CD4-positive, alpha-beta memory T cell (primary cell): ENCODE measurements around the gene AKT1. TPM values are rescaled to one million over a fixed set of nuclear protein-coding genes. Genes with fewer than 3 reads are reported as not detected.
"Not testable (repeated sequence)": the region's sequence is repeated elsewhere in the genome, so short reads cannot be mapped to it uniquely, and the experiment has no call there.

ENCODE experiments used
- CTCF ChIA-PET: fragments of 350-600 bp; sonication (Branson Sonifier 250); formaldehyde crosslinking; loops from one replicate; lab custom pipeline; 2021; ENCODE audit warnings: inconsistent platforms; ENCODE audit not compliant: partially characterized antibody; lab: Charles Lee
- POLR2A ChIA-PET: fragments of 350-600 bp; sonication (Branson Sonifier 250); formaldehyde crosslinking; loops from one replicate; lab custom pipeline; 2021; ENCODE audit not compliant: partially characterized antibody; lab: Charles Lee
- DNase-seq, 5 donors: peaks; one replicate each; pipeline versions ENCODE4 v3.0.0 to v3.0.0-alpha.2; 2020 to 2022; ENCODE audit warnings: mixed read lengths in 1 of 5
- H3K27ac ChIP-seq: one replicate; pipeline ENCODE4 v1.7.0; 2013; ENCODE audit warnings: low read depth, low read length
- H3K27me3 ChIP-seq: 2 replicates; pipeline ENCODE4 v1.7.0; 2013; ENCODE audit warnings: mild to moderate bottlenecking, low read length, moderate library complexity; ENCODE audit not compliant: insufficient read depth
- H3K36me3 ChIP-seq: 2 replicates; pipeline ENCODE4 v1.7.0; 2013; ENCODE audit warnings: mild to moderate bottlenecking, low read length, moderate library complexity; ENCODE audit not compliant: insufficient read depth
- H3K4me1 ChIP-seq: 2 replicates; pipeline ENCODE4 v1.7.0; 2013; ENCODE audit warnings: mild to moderate bottlenecking, low read length, moderate library complexity; ENCODE audit not compliant: insufficient read depth
- H3K4me3 ChIP-seq, 2 donors: one replicate each; pipeline ENCODE4 v1.7.0; 2013; ENCODE audit warnings: low read length in 2 of 2, mild to moderate bottlenecking in 1 of 2
- H3K9me3 ChIP-seq, 2 donors: one replicate each; pipeline ENCODE4 v1.7.0; 2013; ENCODE audit warnings: low read length in 2 of 2, control low read depth in 1 of 2; ENCODE audit not compliant: control insufficient read depth in 1 of 2
- H3K27ac Mint-ChIP-seq, 7 donors: one replicate each; pipeline ENCODE4 v1.8.0; 2020 to 2021; ENCODE audit warnings: mixed read lengths in 7 of 7, mild to moderate bottlenecking in 6 of 7, inconsistent platforms in 3 of 7, moderate library complexity in 3 of 7
- H3K27me3 Mint-ChIP-seq, 2 donors: one replicate each; pipeline ENCODE4 v1.8.0; 2020 to 2021; ENCODE audit warnings: mixed read lengths in 2 of 2
- H3K36me3 Mint-ChIP-seq, 2 donors: one replicate each; pipeline ENCODE4 v1.8.0; 2020 to 2021; ENCODE audit warnings: mixed read lengths in 2 of 2, inconsistent platforms in 1 of 2, mild to moderate bottlenecking in 1 of 2
- H3K4me1 Mint-ChIP-seq, 4 donors: one replicate each; pipeline ENCODE4 v1.8.0; 2020 to 2021; ENCODE audit warnings: mixed read lengths in 4 of 4, mild to moderate bottlenecking in 1 of 4
- H3K4me3 Mint-ChIP-seq, 8 donors: one replicate each; pipeline ENCODE4 v1.8.0; 2020 to 2021; ENCODE audit warnings: mixed read lengths in 8 of 8, mild to moderate bottlenecking in 7 of 8, moderate library complexity in 6 of 8, inconsistent platforms in 3 of 8
- H3K9me3 Mint-ChIP-seq, 8 donors: one replicate each; pipeline ENCODE4 v1.8.0; 2020 to 2021; ENCODE audit warnings: mixed read lengths in 8 of 8, mild to moderate bottlenecking in 5 of 8, inconsistent platforms in 3 of 8, moderate library complexity in 1 of 8
- intact Hi-C: fragments of 100-400 bp; cut with micrococcal nuclease; formaldehyde crosslinking; loops from one replicate; pipeline ENCODE4 v1.15.1; 2023
- polyA plus RNA-seq, 2 donors: library from polyadenylated mRNA; unstranded; fragments of 300-500 nt; fragmentation: Illumina TruSeq; gene quantifications; one replicate each; pipeline ENCODE4 v1.2.3, GENCODE V29; 2021
- total RNA-seq, 2 experiments: library from RNA; stranded (reverse); gene quantifications; one replicate each; pipeline ENCODE4 v1.2.3, GENCODE V29; 2021

The AKT1 gene
- total and polyA plus RNA-seq, 4 experiments from 2014 or later = 5.3 to 90.5 (median 56.1) TPM

DNA sequence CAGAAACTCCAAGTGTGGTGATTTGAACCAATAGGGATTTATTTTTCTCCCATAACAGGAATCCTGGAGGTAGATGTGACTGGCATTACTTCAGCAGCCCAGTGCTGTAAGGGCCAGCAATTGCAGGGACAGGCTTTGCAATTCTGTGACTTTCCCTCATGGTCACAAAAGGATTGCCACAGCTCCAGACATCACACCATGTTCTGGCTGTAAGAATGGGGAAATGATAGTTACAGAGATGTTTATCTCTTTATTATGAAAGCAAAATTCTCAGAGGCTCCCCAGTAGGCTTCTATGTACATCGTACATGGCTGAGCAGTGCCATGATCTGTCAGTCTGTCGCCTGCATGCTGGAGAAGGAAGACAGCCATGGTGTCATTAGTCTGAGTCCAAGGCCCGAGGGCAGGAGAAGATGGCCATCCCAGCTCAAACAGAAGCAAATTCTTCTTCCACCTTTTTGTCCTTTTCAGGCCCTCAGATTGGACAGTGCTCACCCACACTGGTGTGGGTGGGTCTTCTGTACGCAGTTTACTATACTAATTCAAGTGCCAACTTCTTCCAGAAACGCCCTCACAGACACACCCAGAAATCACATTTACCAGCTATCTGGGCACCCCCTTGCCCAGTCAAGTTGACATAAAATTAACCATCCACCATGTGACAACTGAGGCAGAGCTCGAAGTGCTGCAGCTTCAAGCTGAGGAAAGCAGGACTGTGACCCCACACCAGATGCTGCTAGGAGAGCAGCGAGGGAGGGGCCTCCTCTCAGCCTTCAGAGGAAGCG lies 22.6 kb upstream of the AKT1 start:
- Mint-ChIP-seq H3K27ac (peak overlapping the region in 4 of 7 donors; percentile 17 to 36 (median 24)), H3K4me3 (peak overlapping the region in 2 of 8 donors; percentile 17 to 24), H3K4me1 (peaks cover 9 to 35% (median 19%) of the 10 kb centered on the region in 4 donors), H3K27me3 (no peaks in the 10 kb centered on the region), H3K9me3 (no peaks in the 10 kb centered on the region), H3K36me3 (no peaks in the 10 kb centered on the region)
- H3K9me3 ChIP-seq = no peaks in the 10 kb centered on the region
- no peak overlapping the region for H3K27ac ChIP-seq
- POLR2A ChIA-PET = interaction anchor here (1.2 to 2.5 kb wide), 3 partner anchors 17 to 50 kb away, joined by 3 to 12 read pairs (median 7); partner anchors contain the start of gene ZBTB42
- peaks cover 29% of the 10 kb centered on the region for H3K4me1 ChIP-seq
- no peaks in the 10 kb centered on the region for H3K27me3 ChIP-seq
- intact Hi-C loops = no loop called here
- H3K36me3 ChIP-seq = no peaks in the 10 kb centered on the region
- no peak for DNase-seq
- CTCF ChIA-PET = interaction anchor here (1.6 kb wide), 1 partner anchor 21 kb away, joined by 3 read pairs; no protein-coding TSS in a partner anchor
- H3K4me3 ChIP-seq = no peak overlapping the region

- POLR2A ChIA-PET = interaction anchor here (0.8 kb wide), 1 partner anchor 674 kb away, joined by 3 read pairs; no protein-coding TSS in a partner anchor
- Mint-ChIP-seq H3K27ac (peak overlapping the region; percentile 85 to 96 (median 93)), H3K4me1 (peaks cover 12 to 35% (median 19%) of the 10 kb centered on the region in 4 donors), H3K27me3 (no peaks in the 10 kb centered on the region), H3K36me3 (no peaks in the 10 kb centered on the region), H3K9me3 (no peaks in the 10 kb centered on the region), H3K4me3 (peak overlapping the region; percentile 87 to 95 (median 90))
- Histone ChIP-seq H3K4me3 (peak overlapping the region; percentile 65 to 86), H3K4me1 (peaks cover 29% of the 10 kb centered on the region), H3K36me3 (no peaks in the 10 kb centered on the region), H3K27ac (peak overlapping the region; percentile 78), H3K9me3 (no peaks in the 10 kb centered on the region), H3K27me3 (no peaks in the 10 kb centered on the region)
- intact Hi-C loops = no loop called here
- no peak for DNase-seq
- CTCF ChIA-PET = no interaction called here
These were observed 21.0 kb upstream of the AKT1 start for GRCh38 chr14:104816616-104816884.

- H3K36me3 Mint-ChIP-seq, H3K36me3 ChIP-seq, DNase-seq, H3K4me3 ChIP-seq, H3K27me3 ChIP-seq, POLR2A ChIA-PET, CTCF ChIA-PET, H3K9me3 Mint-ChIP-seq, H3K9me3 ChIP-seq, H3K27me3 Mint-ChIP-seq, intact Hi-C loops: not testable (repeated sequence)
- Histone ChIP-seq H3K27ac (peak overlapping the region; percentile 78), H3K4me1 (peaks cover 29% of the 10 kb centered on the region)
- Mint-ChIP-seq H3K4me3 (peak overlapping the region; percentile 84 to 95 (median 90)), H3K27ac (peak overlapping the region; percentile 60 to 97 (median 91)), H3K4me1 (peaks cover 12 to 35% (median 19%) of the 10 kb centered on the region in 4 donors)
These were observed 19.2 kb upstream of the AKT1 start for GRCh38 chr14:104814701-104815100.

- peak overlapping the region in 2 of 7 donors; percentile 18 to 68 for H3K27ac Mint-ChIP-seq
- Histone ChIP-seq H3K4me1 (peaks cover 29% of the 10 kb centered on the region), H3K27me3 (no peaks in the 10 kb centered on the region), H3K27ac (no peak overlapping the region), H3K36me3 (no peaks in the 10 kb centered on the region), H3K9me3 (no peaks in the 10 kb centered on the region), H3K4me3 (no peak overlapping the region)
- H3K9me3 Mint-ChIP-seq = no peaks in the 10 kb centered on the region
- ChIA-PET POLR2A (no interaction called here), CTCF (interaction anchor here (1.5 kb wide), 1 partner anchor 45 kb away, joined by 5 read pairs; no protein-coding TSS in a partner anchor)
- H3K4me1 Mint-ChIP-seq = peaks cover 12 to 35% (median 19%) of the 10 kb centered on the region in 4 donors
- DNase-seq = no peak
- no peak overlapping the region for H3K4me3 Mint-ChIP-seq
- intact Hi-C loops = no loop called here
- H3K27me3 Mint-ChIP-seq = no peaks in the 10 kb centered on the region
- no peaks in the 10 kb centered on the region for H3K36me3 Mint-ChIP-seq
These were observed 17.7 kb upstream of the AKT1 start for GRCh38 chr14:104813286-104813685.

DNA sequence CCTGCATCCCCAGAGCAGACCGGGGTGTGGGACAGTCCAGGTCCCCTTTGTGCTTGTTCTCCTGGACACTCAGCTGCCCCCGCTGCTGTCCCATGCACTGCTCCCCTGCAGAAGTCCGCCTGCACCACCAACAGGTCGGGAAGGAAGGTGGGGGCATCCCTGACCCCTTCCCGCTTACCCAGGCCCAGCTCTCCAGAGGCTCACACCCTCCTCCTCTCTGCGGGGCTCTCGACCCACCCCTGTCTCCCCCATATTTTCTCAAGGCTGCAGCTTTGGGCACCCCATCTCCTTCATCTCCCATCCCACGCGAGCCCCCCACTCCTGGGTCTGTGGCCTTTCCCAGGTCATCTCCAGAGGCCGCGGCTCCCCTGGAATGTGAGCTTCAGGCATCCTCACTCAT lies 14.8 kb upstream of the AKT1 start:
- Histone ChIP-seq H3K27me3 (no peaks in the 10 kb centered on the region), H3K36me3 (no peaks in the 10 kb centered on the region), H3K27ac (no peak overlapping the region), H3K9me3 (no peaks in the 10 kb centered on the region), H3K4me1 (peaks cover 16% of the 10 kb centered on the region), H3K4me3 (no peak overlapping the region)
- ChIA-PET CTCF (no interaction called here), POLR2A (interaction anchor here (2.8 kb wide), 1 partner anchor 9 kb away, joined by 16 read pairs; the partner anchor contains the start of gene ZBTB42)
- DNase-seq = peak in 1 of 5 donors; percentile 21
- intact Hi-C loops = no loop called here
- Mint-ChIP-seq H3K4me1 (peaks cover 9 to 18% (median 12%) of the 10 kb centered on the region in 4 donors), H3K4me3 (no peak overlapping the region), H3K36me3 (no peaks in the 10 kb centered on the region), H3K27ac (no peak overlapping the region), H3K9me3 (no peaks in the 10 kb centered on the region), H3K27me3 (no peaks in the 10 kb centered on the region)

- CTCF ChIA-PET = no interaction called here
- Mint-ChIP-seq H3K27ac (no peak overlapping the region), H3K4me1 (peaks cover 3 to 11% (median 7%) of the 10 kb centered on the region in 4 donors), H3K9me3 (no peaks in the 10 kb centered on the region), H3K4me3 (no peak overlapping the region), H3K36me3 (no peaks in the 10 kb centered on the region), H3K27me3 (no peaks in the 10 kb centered on the region)
- Histone ChIP-seq H3K4me3 (no peak overlapping the region), H3K27ac (no peak overlapping the region), H3K27me3 (no peaks in the 10 kb centered on the region), H3K4me1 (peaks cover 10% of the 10 kb centered on the region), H3K9me3 (no peaks in the 10 kb centered on the region), H3K36me3 (no peaks in the 10 kb centered on the region)
- POLR2A ChIA-PET = no interaction called here
- no peak for DNase-seq
- intact Hi-C loops = no loop called here
These were observed 12.9 kb upstream of the AKT1 start for GRCh38 chr14:104808456-104808855.

DNA sequence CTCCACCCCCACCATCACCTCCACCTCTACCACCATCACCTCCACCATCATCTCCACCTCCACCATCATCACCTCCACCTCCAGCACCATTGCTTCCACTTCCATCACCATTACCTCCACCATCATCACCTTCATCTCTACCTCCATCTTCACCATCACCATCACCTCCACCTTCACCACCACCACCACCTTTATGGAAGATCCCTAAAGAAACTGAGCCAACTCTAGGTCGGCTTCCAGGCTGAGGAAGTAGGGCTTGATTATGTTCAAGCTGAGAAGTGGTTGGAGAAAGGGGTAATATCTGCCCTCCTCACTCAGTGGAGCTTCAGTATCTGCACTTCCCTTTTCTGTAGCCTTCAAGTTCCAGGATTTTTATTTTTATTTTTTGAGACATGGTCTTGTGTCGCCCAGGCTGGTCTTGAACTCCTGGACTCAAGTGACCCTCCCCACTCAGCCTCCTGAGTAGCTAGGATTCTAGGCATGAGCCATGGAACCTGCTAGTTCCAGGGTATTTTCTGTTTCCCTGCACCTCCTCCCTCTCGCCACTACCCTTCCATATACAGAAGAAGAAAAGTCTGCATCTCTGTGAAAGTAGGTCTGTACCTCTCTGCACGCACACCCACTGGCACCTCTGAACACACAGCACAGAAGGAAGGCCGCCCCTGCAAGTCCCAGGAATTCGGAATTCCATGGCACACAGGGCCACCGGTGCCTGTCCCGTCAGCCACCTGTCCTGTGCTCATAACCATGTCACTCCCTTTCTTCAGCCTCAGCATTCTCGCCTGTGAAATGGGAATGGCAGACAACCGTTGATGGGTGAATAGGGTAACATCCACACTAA lies 11.3 kb upstream of the AKT1 start:
- Histone ChIP-seq H3K9me3 (no peaks in the 10 kb centered on the region), H3K4me3 (no peak overlapping the region), H3K27ac (no peak overlapping the region), H3K27me3 (no peaks in the 10 kb centered on the region), H3K4me1 (peaks cover 20% of the 10 kb centered on the region), H3K36me3 (no peaks in the 10 kb centered on the region)
- Mint-ChIP-seq H3K27me3 (no peaks in the 10 kb centered on the region), H3K4me1 (peaks cover 4 to 24% (median 11%) of the 10 kb centered on the region in 4 donors), H3K27ac (peak overlapping the region in 3 of 7 donors; percentile 19 to 62 (median 30)), H3K4me3 (no peak overlapping the region), H3K36me3 (peaks cover 0 to 2% of the 10 kb centered on the region in 2 donors), H3K9me3 (no peaks in the 10 kb centered on the region)
- DNase-seq = peak in 1 of 5 donors; percentile 11
- CTCF ChIA-PET = interaction anchor here (1.7 kb wide), 1 partner anchor 19 kb away, joined by 5 read pairs; no protein-coding TSS in a partner anchor
- intact Hi-C loops = no loop called here
- POLR2A ChIA-PET = no interaction called here
